SH-SY5Y (cell line): ENCODE results near the gene PAQR7.

Experiments
- GATA2 ChIP-seq: IDR thresholded peaks from 2 replicates; pipeline ENCODE4 v1.6.1; 2011; ENCODE audit warnings: mild to moderate bottlenecking, low read depth, low read length
- GATA3 ChIP-seq: IDR thresholded peaks from 2 replicates; pipeline ENCODE4 v1.6.1; 2011; ENCODE audit warnings: low read depth, mild to moderate bottlenecking, low read length, moderate library complexity

DNA sequence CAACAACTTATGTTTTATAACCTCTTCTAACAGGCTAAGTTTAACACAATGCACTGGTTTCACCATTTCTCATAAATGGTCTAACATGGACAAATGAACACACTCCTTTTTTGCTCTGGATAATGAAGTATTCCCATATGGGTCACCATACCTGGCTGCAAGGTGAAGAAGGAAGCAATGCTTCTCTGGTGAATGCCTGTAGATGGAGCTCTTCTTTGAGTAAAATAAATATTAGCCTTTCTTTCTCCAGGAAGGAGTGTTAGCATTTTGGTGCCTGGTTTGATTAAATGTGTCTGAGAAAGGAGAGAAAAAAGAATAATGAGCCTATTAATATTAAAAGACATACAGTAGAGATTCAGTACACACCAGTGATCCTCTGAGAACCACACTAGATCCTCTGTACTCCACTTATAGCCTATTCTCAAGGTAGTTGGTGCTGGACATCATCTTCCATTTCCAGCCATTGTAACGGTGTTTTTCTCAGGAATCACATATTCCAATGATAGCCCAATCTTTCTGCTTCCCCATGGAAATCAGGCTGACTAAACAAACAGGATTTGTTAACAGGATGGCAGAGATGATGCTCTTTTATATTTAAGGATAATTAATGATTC lies 38.1 kb downstream of the PAQR7 start:
- no peak for TF ChIP-seq GATA2
- TF ChIP-seq GATA3, result no peak
